ENCODE results near the gene BANP.

DNA sequence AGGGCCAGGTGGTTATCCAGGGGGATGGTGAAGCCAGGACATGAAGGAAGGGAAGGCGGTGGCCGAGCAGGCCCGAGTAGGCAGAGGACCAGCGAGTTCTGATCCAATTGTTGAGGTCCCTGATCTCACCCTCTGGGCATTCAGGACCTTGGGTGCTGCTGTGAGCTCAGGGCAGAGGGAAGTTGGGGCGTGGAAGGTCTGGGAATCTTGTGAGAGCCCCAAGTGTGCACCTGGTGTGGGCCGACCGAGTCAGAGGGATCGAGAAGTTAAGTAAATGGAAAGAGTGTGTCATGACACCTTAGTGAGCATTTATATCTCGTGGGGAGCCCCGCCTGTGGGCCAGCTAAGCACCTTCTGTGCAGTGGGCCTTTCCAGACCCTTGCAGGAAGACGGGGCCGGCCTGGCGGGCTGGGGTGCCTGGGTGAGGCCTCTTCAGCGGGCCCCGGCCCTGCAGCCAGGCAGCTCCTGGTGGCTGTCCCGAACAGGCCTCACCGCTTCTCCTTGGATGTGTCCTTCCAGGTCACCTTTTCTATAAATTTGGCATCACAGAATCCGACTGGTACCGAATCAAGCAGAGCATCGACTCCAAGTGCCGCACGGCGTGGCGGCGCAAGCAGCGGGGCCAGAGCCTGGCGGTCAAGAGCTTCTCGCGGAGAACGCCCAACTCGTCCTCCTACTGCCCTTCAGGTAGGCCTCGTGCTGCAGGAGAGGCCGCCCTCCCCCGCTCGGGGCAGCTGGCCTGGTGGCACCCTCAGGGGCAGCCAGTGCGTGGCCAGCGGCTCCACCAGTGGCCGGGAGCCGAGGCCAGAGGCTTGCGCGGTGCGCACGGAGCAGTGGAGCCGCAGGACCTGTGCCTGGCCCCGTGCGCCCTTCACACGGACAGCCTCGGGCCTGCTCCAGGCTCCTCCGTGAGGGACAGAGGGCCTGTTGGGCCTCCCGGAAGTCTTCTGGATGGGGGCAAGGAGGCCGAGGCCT, 76.0 kb downstream of the BANP start:
- TF ChIP-seq, protein P1, sequence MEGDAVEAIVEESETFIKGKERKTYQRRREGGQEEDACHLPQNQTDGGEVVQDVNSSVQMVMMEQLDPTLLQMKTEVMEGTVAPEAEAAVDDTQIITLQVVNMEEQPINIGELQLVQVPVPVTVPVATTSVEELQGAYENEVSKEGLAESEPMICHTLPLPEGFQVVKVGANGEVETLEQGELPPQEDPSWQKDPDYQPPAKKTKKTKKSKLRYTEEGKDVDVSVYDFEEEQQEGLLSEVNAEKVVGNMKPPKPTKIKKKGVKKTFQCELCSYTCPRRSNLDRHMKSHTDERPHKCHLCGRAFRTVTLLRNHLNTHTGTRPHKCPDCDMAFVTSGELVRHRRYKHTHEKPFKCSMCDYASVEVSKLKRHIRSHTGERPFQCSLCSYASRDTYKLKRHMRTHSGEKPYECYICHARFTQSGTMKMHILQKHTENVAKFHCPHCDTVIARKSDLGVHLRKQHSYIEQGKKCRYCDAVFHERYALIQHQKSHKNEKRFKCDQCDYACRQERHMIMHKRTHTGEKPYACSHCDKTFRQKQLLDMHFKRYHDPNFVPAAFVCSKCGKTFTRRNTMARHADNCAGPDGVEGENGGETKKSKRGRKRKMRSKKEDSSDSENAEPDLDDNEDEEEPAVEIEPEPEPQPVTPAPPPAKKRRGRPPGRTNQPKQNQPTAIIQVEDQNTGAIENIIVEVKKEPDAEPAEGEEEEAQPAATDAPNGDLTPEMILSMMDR (tag by site-specific recombination; IDR thresholded peaks at IDR 0.05) = no peak
- no peak for TF ChIP-seq GLI4 (tag by site-specific recombination; IDR thresholded peaks at IDR 0.05)
- no peak for TF ChIP-seq ZNF24 (tag by site-specific recombination; IDR thresholded peaks at IDR 0.05)
- no peak for TF ChIP-seq KLF9 (tag by site-specific recombination; IDR thresholded peaks at IDR 0.05; ENCODE audit: low read depth)
